ENCODE results near the gene ASCC1. TPM values are rescaled to one million over a fixed set of nuclear protein-coding genes. Genes with fewer than 3 reads are reported as not detected.
A peak's percentile ranks its signal among the peaks of the same experiment; 100 is the strongest.

ASCC1 gene
- total RNA-seq, 3 donors from 2014 or later = 18.0 to 23.6 (median 21.4) TPM

- DNase-seq (peak in 1 of 3 donors; percentile 31), ATAC-seq (no peak)
- H3K36me3 ChIP-seq (ENCODE audit: low read depth) = no peaks in the 10 kb centered on the region
- intact Hi-C loops (cut with DNase I, micrococcal nuclease) = no loop called here
- H3K4me3 ChIP-seq = no peak overlapping the region
- no peaks in the 10 kb centered on the region for H3K9me3 ChIP-seq
- H3K4me1 ChIP-seq (ENCODE audit: low read depth) = peaks cover 3% of the 10 kb centered on the region
- TF ChIP-seq, protein P1, sequence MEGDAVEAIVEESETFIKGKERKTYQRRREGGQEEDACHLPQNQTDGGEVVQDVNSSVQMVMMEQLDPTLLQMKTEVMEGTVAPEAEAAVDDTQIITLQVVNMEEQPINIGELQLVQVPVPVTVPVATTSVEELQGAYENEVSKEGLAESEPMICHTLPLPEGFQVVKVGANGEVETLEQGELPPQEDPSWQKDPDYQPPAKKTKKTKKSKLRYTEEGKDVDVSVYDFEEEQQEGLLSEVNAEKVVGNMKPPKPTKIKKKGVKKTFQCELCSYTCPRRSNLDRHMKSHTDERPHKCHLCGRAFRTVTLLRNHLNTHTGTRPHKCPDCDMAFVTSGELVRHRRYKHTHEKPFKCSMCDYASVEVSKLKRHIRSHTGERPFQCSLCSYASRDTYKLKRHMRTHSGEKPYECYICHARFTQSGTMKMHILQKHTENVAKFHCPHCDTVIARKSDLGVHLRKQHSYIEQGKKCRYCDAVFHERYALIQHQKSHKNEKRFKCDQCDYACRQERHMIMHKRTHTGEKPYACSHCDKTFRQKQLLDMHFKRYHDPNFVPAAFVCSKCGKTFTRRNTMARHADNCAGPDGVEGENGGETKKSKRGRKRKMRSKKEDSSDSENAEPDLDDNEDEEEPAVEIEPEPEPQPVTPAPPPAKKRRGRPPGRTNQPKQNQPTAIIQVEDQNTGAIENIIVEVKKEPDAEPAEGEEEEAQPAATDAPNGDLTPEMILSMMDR (IDR thresholded peaks at IDR 0.05) = no peak
Measured at GRCh38 chr10:72077275-72077990, 138.6 kb downstream of the ASCC1 start.

- intact Hi-C loops (cut with DNase I, micrococcal nuclease) = no loop called here
- no peak for ATAC-seq
Measured at GRCh38 chr10:72076756-72077155, 139.3 kb downstream of the ASCC1 start.

DNA sequence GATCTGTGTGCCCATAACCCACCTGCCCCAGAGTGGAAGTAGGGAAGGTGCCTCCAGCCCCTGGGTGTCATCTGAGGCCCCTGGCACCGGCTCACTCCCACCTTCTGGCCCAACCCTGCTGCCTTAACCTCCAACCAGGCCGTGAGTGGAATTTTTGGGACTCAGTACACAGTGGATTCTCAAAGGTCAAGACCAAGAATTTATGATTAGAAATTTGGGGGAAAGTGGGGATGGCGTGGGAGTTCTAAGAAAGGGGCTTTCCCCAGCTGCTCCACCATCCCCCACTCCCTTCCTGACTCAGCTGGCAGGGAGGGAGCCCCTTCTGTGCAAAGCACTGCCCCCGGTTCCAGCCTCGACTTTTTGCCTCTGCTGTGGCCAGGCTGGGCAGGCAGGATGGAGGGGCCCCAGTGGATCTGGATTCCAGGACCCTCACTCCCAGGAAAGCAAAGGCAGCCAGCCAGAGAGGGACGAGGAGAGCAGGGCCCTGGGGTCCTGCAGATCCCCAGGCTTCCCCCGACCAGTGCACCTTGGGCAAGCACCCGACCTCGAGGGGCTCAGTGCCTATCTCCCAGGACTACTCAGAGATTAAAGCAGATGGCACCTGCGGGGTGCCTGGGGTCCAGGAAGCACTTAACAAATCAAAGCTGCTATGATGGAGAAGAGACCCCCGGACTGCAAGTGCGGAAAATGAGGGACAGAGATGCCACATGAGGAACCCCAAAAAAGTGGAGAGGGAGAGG is 140.5 kb downstream of the ASCC1 start:
- DNase-seq = peak in 1 of 3 donors; percentile 22
- Histone ChIP-seq H3K4me3 (no peak overlapping the region), H3K4me1 (ENCODE audit: low read depth) (no peaks in the 10 kb centered on the region), H3K9me3 (no peaks in the 10 kb centered on the region), H3K36me3 (ENCODE audit: low read depth) (no peaks in the 10 kb centered on the region)
- TF ChIP-seq, protein P1 (IDR thresholded peaks at IDR 0.05) = no peak
- intact Hi-C loops (cut with DNase I, micrococcal nuclease) = no loop called here
- no peak for ATAC-seq

More at GRCh38 chr10:72076756-72077155, 139.3 kb downstream of the ASCC1 start:
- TF ChIP-seq, protein P1 (IDR thresholded peaks at IDR 0.05) = no peak
- H3K9me3 ChIP-seq = no peaks in the 10 kb centered on the region
- H3K36me3 ChIP-seq (ENCODE audit: low read depth) = no peaks in the 10 kb centered on the region
- no peaks in the 10 kb centered on the region for H3K4me1 ChIP-seq (ENCODE audit: low read depth)
- H3K4me3 ChIP-seq = no peak overlapping the region
- no peak for DNase-seq

DNA sequence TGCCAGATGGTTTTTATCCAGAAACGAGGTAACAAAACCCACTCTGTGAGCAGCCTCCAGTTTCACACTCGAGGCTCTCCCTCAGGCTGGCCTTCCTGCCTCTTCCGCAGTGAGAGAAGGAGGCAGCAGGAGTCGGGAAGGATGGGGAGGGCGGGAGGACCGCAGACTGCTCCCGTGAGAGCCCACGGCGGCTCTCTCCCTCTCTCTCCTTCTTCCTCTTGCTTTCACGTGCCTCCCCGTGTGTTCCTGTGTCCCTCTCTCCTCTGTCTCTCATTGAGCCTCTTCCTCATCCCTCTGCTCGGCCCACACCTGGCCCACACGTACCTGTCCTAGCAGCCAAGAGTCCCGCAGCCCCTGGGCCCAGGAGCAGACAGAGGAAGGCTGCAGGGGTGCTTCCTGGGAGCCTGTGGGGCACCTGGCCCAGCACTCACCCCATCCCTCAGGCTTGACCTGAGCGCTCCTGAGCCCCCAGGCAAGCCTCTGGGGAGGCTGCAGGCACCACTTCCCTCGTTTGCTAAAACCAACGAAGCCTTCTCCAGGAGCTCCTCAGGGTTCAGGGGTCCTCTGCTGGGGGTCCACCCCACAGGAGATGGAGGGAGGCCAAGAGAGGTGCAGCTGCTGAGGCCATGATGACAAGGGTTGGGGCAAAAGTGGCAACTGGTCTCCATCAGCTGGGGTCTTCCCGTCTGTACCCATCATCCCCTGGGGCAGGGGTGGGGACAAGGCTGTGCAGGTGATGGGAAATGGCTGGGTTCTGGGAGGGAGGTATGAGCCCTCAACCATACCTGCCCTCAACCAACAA is 141.3 kb downstream of the ASCC1 start:
- no peak overlapping the region for H3K4me3 ChIP-seq
- no peak for ATAC-seq
- TF ChIP-seq, protein P1 (IDR thresholded peaks at IDR 0.05) = no peak

GRCh38 chr10:72073708-72074573 is 142.1 kb downstream of the ASCC1 start:
- no peak overlapping the region for H3K4me3 ChIP-seq
- intact Hi-C loops (cut with DNase I, micrococcal nuclease) = no loop called here
- TF ChIP-seq, protein P1 (IDR thresholded peaks at IDR 0.05) = no peak
- no peaks in the 10 kb centered on the region for H3K36me3 ChIP-seq (ENCODE audit: low read depth)
- no peaks in the 10 kb centered on the region for H3K4me1 ChIP-seq (ENCODE audit: low read depth)
- no peak for ATAC-seq
- no peaks in the 10 kb centered on the region for H3K9me3 ChIP-seq
- no peak for DNase-seq

More for the DNA sequence above, 141.3 kb downstream of the ASCC1 start:
- peak in 1 of 3 donors; percentile 16 for DNase-seq
- intact Hi-C loops (cut with DNase I, micrococcal nuclease) = no loop called here
- no peaks in the 10 kb centered on the region for H3K36me3 ChIP-seq (ENCODE audit: low read depth)
- H3K4me1 ChIP-seq (ENCODE audit: low read depth) = no peaks in the 10 kb centered on the region
- no peaks in the 10 kb centered on the region for H3K9me3 ChIP-seq
